ENCODE data around the gene CEP112.

- no peak for TF ChIP-seq CTCF (IDR thresholded peaks at IDR 0.05)
- TF ChIP-seq POLR2A (IDR thresholded peaks at IDR 0.05): no peak
Observed at GRCh38 chr17:66221755-66222530, 30.0 kb upstream of the CEP112 start.

Data from testis (tissue), 2 donors.